Left kidney (tissue), 8 donors: ENCODE measurements around the gene SEMA5B. TPM values are rescaled to one million over a fixed set of nuclear protein-coding genes. Genes with fewer than 3 reads are reported as not detected.

Experiments
- DNase-seq: peaks from one replicate; pipeline ENCODE4 v3.0.0-alpha.2; 2013
- long read RNA-seq, 8 donors: transcript quantifications; one replicate each; lab custom pipeline, GENCODE V29; 2026
- polyA plus RNA-seq: library from polyadenylated mRNA; unstranded; fragments of 120-200 nt; gene quantifications from one replicate; pipeline ENCODE4 v1.2.1, GENCODE V29; 2013; ENCODE audit not compliant: insufficient read length

The SEMA5B gene, protein sequence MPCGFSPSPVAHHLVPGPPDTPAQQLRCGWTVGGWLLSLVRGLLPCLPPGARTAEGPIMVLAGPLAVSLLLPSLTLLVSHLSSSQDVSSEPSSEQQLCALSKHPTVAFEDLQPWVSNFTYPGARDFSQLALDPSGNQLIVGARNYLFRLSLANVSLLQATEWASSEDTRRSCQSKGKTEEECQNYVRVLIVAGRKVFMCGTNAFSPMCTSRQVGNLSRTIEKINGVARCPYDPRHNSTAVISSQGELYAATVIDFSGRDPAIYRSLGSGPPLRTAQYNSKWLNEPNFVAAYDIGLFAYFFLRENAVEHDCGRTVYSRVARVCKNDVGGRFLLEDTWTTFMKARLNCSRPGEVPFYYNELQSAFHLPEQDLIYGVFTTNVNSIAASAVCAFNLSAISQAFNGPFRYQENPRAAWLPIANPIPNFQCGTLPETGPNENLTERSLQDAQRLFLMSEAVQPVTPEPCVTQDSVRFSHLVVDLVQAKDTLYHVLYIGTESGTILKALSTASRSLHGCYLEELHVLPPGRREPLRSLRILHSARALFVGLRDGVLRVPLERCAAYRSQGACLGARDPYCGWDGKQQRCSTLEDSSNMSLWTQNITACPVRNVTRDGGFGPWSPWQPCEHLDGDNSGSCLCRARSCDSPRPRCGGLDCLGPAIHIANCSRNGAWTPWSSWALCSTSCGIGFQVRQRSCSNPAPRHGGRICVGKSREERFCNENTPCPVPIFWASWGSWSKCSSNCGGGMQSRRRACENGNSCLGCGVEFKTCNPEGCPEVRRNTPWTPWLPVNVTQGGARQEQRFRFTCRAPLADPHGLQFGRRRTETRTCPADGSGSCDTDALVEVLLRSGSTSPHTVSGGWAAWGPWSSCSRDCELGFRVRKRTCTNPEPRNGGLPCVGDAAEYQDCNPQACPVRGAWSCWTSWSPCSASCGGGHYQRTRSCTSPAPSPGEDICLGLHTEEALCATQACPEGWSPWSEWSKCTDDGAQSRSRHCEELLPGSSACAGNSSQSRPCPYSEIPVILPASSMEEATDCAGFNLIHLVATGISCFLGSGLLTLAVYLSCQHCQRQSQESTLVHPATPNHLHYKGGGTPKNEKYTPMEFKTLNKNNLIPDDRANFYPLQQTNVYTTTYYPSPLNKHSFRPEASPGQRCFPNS
- 28.1 TPM for polyA plus RNA-seq
- long read RNA-seq, donor 1, full-length matches to known transcripts = 1 of 37 reads
- long read RNA-seq, donor 1, partial matches to known transcripts = 30 of 37 reads
- long read RNA-seq, donor 1, other reads (novel, unspliced or antisense) = 6 of 37 reads
- long read RNA-seq, donor 2, partial matches to known transcripts = 5 of 5 reads
- long read RNA-seq, donor 2, other reads (novel, unspliced or antisense) = 0 of 5 reads
- long read RNA-seq, donor 3 = 0 reads
- long read RNA-seq, donor 4 = 0 reads
- long read RNA-seq, donor 5, full-length matches to known transcripts = 1 of 1 reads
- long read RNA-seq, donor 5, partial matches to known transcripts = 0 of 1 reads
- long read RNA-seq, donor 5, other reads (novel, unspliced or antisense) = 0 of 1 reads
- long read RNA-seq, donor 6, partial matches to known transcripts = 21 of 21 reads
- long read RNA-seq, donor 6, other reads (novel, unspliced or antisense) = 0 of 21 reads
- long read RNA-seq, donor 7 = 0 reads
- long read RNA-seq, donor 8 = 0 reads

DNA sequence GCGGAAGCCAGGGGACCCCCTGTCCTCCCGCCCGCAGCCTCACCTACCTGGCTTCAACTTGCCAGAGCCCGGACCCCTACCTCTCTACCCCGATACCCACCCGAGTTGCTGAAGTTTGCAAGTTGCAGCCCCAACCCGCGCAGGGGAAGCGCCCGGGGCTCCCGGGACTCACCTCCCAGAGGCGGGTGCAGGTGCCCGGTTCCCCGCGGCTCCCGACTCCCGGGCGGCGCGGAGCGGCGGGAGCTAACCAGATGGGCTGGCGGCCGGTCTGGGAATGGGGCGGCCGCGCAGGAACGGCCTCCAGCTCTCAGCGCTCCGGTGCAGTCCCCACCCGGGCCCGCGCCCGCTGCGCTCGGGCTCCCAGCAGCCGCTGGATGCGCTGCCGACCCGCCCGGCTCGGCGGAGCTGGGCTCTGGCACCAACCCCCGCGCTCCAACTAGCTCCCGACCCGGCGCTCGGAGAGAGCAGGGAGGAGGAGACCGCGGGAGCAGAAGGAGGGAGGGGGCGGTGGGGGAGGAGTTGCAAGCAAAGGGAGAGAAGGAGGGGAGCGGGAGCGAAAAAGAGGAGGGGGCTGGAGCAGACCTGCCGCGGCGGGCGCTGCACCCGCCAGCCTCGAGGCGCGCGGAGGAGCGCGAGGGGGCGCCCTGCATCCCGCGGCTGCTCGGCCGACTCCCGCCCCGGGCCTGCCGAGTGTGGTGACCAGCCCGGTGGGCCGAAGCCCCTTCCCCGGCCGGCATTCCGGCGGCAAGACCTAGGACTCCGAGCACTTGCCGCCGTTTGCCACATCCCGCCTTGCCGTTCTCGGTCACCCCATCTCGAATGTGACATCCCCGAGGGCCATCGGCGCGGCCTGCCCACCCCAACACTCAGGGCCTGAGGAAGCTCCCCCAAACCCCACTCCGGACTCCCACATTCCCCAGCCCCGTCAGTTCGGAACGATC lies at the start of gene SEMA5B:
TSS of gene SEMA5B (minus strand) at position 472 of the 941 bp plus-strand sequence. CDS start 66,500 bp downstream, outside the sequence.
- peak; percentile 67 for DNase-seq

DNA sequence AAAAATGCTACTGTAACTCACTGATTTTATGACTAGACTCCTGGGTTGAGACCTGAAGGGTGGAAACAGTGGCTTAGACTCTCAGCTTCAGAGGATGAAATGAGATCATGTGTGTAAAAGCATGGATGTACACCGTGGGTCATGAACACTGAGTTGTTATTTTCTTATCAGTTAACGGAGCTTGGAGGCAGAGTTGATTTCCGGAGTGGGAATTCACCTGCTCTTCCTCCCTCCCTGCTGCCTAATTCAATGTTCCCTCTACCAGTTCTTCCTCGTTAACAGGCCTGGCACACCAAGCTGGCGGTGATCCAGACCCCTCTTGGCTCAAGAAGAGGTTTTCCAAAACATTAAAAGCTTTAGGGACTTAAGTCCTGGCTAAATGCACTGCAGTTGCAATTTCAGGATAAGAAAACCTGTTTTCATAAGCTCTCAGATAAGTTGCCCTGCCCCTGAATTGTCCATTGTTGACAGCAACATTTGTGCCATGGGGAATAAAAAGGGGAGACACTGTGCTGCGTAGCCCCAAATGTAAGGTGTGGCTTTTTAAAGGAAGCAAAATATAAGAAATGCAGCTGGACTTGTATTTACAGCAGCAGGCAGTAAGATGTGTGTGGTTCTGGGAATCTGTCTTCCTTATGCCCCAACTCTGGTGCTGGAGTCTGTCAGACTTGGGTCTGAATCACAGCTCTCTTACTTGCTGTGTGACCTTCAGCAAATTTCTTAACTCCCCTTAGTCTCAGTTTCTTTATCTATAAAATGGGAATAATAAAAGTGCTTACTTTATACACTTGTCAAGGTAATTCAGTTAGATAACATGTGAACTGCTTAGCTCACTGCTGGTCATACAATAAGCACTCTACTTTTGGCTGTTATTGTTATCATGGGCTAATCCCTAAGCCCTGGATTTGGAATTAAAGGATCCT lies 49.2 kb upstream of the SEMA5B start:
- no peak for DNase-seq

DNA sequence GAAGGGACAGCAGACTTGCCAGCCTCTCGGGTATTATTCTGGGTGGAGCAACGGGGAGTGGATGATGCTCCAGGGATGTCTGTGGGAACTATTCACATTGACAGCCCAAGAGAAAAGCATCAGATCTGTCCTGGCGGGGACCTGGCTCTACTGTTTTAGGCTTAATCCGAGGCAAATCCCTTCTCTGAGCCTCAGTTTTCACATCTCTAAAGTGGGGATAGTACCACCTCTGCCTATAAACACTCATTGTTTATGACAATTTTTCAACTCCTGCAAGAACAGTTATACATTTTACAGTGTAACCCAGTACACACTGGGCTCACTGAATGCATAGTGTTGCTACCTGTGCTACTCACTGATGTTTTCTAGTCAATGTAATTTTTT lies 48.5 kb upstream of the SEMA5B start:
- no peak for DNase-seq

DNA sequence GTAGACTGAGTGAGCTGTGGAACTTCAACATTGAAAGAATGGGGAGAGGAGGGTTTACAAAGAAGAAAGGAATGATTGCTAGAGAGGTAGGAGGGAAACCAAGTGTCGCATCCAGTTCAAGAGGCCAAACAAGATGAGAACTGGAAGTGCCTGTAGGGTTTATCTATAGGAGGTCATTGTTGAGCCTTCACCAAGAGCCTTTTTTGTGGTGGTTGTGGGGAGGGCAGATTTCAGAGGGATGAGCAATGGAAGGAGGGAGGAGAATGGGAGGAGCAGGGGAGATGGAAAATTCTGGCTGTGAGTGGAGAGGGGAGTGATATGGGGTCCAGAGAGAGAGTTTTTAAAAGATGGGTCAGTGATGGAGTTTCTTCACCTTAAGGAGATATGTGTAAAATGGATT lies 47.8 kb upstream of the SEMA5B start:
- DNase-seq = no peak

DNA sequence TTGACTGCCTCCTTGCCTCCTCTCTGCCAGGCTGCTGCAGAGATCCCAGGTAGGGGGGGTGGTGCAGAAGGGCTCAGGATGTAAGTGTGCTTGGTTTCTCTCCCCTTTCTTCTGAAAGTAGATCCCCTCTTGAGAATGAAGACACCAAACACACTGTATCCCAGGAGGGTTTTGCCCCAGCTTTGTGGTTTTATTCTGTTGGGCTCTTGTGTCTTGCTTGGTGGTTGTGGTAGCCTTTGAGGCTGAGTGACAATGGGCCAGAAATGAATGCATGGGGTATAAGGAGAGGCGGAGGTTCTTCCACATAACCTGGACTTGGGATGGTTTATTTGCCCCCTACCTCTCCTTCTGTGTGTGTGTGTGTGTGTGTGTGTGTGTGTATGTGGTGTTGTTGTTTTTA lies 45.0 kb upstream of the SEMA5B start:
- DNase-seq = no peak

DNA sequence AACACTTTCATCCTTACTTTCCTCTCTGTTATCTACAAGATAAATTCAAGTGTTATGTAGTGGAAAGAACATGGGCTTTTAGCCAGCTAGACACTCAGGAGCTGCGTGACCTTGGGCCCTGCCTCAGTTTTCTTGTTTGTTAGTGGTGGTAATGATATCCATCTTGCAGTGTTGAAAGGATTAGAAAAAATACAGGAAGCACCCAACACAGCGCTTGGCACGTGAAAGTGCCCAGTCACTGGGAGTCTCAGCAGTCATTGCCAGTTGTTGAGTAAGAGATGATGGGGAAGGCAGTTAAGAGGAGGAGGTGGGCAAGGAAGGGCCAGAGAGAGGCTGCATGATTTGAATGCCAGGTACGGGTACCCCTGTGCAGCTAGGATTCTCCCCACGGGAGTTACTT lies 44.6 kb upstream of the SEMA5B start:
- no peak for DNase-seq

DNA sequence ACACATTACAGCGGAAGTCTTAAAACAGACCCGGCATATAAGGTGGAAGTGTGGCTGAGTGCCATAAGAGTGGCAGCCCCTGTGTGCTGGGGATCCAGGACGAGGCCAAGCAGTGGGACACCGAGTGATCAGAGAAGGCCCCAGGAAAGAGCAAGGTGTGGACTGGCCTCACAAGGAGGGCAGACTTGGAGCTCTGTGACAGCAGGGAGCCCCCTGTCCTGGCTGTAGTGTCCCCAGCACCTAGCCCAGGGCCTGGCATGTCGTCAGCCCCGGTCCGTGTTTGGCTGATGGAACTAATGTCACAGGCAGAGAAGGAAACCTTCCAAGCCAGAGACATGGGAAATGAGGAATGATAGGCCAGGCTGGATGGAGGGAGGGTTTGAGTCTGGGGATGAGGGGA lies 44.0 kb upstream of the SEMA5B start:
- no peak for DNase-seq

DNA sequence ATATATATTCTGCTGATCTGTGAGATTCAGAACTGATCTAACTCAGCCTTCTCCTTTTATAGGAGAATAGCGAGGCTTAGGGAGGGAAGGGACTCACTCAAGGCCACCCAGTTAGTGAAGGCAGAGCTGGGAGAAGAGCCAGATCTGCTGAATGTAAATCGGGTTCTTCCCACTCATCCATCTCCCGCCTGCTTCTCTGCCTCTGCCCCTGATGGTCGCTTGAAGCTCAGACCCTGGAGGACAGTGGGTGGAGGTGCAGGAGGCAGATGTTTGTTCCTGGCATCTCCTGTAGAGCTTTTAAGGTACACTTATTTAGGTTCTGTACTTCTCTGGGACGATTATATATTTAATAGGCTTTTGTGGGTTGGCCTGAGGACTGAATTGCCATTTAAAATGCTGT lies 43.6 kb upstream of the SEMA5B start:
- no peak for DNase-seq

DNA sequence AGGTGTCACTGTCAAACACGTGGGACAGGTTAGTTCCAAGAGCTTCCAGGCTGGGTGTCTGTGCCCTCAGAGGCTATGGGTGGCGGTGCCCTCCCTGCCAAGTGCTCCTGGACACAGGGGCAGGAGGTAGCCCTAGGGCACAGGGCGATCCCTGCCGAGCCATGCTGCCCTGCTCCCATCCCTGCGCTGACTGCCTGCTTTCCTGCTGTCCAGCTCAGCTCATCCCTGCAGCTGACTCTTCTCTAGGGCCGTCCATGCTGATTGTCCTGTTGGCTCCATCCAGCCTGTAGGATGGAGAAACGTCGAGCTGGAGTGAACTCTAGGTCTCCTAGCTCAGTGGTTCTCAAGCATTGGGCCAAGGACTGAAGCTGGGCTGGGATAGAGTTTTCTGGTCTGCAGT lies 42.9 kb upstream of the SEMA5B start:
- DNase-seq = no peak

DNA sequence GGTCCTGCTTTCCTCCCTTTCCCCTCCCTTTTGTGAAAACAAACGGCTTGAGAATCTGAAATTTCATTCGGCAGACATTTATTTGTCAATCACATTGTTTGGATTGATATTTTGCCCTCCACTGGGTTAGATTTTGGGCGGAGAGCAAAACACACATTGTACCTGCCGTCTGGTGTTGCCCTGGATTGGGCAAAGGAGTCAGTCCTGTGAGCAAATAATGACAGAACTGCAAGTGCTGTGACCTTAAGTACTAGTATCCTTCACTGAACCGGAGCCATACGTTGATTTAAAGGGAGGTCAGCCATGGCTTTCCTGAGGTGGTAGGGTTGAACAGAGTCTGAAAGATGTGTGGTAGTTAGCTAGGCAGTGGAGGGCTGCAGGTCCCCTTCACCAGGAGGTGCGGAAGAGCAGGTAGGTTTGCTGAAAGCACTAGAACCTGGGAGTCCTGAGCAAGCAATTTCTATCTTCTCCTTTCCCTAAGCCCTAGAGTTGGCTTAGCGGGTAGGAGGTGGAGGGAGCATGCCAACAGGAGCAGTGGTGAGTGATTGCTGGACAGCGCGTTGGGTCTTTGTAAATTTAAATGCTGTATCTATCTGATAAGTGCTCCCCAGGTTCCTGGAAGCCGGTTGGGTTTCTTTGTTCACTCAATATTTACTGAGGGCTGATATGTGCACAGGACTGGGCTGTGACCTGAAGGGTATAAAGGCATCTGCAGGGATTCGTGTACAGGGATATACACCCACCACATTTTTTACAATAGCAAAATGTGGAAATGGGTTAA lies 41.2 kb upstream of the SEMA5B start:
- DNase-seq = no peak

DNA sequence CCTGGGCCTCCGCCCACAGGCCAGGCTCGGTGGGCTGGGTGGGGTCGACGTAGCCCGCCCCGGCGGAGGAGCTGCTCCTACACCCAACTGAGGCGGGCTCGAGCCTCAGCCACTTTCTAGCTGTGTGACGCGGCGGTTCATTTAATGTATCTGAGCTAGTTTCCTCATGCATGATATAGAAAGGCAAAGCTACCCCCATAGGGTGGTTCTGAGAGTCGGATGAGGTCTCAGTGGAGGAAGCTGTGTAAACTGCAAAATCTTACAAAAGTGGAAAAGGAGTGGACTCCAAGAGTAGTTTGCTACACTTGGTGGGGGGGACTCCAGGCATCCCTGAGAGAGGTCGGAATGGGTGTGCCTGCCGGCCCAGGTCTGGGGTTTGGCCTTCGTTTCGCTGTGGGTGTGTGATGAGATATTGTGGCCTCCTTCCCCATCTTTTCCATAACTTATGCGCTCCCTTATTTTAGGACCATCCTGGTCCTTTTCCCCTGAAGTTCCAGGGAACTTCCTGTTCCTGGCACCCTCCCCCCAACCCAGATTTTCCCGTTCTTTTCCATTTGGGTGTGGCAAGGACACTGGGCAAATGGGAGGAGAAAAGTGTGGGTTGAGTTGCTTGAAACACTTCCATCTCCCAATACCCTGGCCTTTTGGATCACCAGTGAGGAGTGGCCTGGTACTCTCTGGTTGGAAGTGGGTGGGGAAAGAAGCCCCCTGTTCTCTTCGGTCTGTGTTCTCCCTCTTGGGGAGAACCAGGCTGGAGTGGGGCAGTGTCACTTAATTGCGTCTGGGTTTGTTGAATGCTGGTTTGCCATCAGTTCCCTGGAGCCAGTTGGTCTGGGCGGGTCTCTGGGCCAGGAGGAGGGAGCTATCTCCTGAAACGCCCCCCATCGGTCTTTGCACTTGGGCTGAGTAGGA lies 40.4 kb upstream of the SEMA5B start:
- DNase-seq = no peak

DNA sequence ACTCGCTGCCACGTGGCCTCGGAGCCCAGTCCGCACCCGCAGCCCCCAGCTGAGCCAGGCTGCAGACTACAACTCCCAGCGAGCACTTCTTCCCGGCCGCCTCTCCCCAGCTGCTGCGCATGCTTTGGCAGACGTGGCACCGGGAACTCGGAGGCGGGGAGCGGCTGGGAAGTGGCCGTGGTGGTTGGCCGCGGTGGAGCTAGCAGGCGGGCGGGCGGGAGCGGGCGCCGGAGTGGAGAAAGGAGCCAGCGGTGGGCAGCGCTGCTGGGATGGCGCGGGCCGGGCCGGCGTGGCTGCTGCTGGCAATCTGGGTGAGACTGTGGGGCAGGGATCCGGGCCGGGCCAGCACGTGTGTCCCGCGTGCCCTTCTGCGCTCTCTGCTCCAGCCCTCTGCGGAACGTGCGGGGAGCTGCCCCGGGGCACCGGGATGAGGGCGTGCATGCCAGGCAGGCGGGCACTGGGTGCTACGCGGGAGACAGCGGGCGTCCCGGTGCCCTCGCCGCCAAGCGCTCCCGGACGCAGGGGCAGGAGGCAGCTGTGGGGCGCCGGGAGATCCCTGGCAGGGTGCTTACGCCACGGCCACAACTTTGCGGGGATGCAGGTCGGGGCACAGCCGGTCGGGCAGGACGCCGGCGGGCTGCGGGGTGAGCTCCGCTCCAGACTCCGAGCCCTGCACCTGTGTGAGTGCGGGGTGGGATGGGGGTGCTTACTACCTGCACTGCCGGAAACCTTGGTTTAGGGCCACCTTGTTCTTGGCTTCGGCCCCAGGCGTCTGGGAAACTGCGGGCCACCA lies 39.5 kb upstream of the SEMA5B start, which contains the start of gene PDIA5:
TSS of gene PDIA5 (plus strand) at position 130 of the 793 bp plus-strand sequence. CDS start at position 270, 140 bp downstream.
- peak; percentile 81 for DNase-seq

DNA sequence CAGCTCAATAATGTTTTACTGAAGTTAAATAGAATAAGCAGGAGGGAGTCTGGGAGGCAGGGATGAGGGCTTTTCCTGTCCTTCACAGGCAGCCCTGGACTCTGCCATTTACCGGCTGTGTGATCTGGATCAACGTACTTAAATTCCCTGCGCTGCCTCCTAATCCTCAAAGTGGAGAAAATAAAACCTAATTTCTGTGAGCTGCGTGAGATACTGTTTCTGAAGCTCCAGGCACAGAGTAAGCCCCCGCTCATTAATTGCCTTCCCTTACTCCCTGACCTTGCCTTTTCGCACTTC lies 39.0 kb upstream of the SEMA5B start:
- DNase-seq = no peak

DNA sequence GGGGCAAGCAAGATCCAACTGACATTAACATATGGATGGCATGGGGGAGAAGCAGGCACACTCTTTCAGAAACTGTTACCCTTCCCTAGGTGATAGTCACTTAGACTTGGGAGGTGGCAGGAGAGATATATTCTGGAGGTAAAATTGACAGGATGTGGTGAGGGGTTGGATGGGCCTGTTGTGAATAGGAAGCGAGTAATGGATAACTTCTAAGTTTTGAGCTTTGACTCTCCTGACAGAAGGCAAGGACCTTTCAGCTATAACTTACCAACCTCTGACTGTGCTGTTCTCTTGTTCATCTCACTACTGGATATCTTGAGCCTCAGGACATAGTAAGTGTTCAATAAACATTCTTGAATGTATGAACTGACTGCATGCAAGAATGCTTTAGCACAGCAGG lies 37.4 kb upstream of the SEMA5B start:
- DNase-seq = no peak

DNA sequence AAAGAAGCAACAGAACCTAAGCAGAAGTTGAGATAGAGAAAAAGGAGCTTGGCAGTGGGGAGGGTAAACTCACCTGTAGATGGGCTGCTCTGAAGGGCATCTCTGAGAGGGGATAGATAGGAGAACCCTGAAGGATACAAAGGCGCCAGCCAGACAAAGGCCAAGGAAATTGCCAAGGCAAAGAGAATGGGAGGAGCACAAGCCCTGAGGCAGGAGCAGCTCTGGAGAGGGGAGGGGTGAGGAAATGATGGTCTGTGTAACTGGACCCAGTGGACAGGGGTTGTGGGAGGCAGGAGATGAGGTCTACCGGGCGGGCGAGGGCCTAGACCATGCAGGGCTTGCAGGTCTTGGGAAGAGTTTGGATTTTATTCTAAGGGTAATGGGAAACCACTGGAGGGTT lies 36.9 kb upstream of the SEMA5B start:
- no peak for DNase-seq

DNA sequence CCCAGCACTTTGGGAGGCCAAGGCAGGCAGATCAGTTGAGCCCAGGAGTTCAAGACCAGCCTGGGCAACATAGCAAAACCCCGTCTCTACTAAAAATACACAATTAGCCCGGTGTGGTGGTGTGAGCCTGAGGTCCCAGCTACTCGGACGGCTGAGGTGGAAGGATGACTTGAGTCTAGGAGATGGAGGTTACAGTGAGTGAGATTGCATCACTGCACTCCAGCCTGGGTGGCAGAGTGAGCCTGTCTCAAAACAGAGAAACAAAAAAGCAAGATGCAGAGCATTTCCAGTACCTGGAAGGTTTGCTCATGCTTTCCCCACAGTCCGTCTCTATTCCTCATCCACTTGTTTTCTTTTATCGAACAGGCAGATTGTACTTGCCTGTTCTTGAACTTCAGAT lies 35.5 kb upstream of the SEMA5B start:
- DNase-seq = no peak

DNA sequence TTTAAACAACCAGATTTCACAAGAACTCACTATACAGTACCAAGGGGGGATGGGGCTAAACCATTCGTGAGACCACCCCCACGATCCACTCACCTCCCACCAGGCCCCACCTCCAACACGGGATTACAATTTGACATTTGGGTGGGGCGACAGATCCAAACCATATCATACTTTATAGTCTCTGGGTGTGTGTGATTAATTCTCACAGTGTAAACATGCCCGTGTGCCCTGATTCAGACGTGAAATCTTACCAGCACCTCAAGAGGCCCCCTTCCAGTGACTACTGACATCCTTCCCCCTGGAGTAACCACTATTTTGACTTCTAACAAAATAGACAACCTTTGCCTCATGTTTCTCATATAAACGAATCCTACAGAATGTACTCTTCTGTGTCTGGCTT lies 34.3 kb upstream of the SEMA5B start:
- no peak for DNase-seq
